Stimulated activated effector memory CD8-positive, alpha-beta T cell treated with anti-CD3 and anti-CD28 coated beads, Interleukin-12 subunit alpha, Interleukin-12 subunit beta, amount 100 ng/mL, for 72 hours (primary cell): Measurements from ENCODE around the gene DRGX.
A peak's percentile ranks its signal among the peaks of the same experiment; 100 is the strongest.

Experiments
- ATAC-seq: fragments of 150-1000 bp; cut with Tn5 transposase; 2 replicates; pipeline ENCODE4 v1.10.0; 2021
- DNase-seq, 2 donors: peaks; one replicate each; pipeline ENCODE4 v3.0.0; 2021 to 2022; ENCODE audit warnings: low spot score in 2 of 2
- H3K27ac Mint-ChIP-seq: one replicate; pipeline ENCODE4 v1.8.0; 2022; ENCODE audit warnings: mild to moderate bottlenecking, mixed read lengths
- H3K36me3 Mint-ChIP-seq: one replicate; pipeline ENCODE4 v1.8.0; 2022; ENCODE audit warnings: mild to moderate bottlenecking, mixed read lengths
- H3K4me1 Mint-ChIP-seq: one replicate; pipeline ENCODE4 v1.8.0; 2022; ENCODE audit warnings: mixed read lengths
- H3K4me3 Mint-ChIP-seq: one replicate; pipeline ENCODE4 v1.8.0; 2022; ENCODE audit warnings: mild to moderate bottlenecking, mixed read lengths
- H3K9me3 Mint-ChIP-seq: one replicate; pipeline ENCODE4 v1.8.0; 2022; ENCODE audit warnings: mixed read lengths

The DRGX gene

GRCh38 chr10:49362596-49363260, 33.2 kb downstream of the DRGX start:
- Mint-ChIP-seq H3K36me3 (no peaks in the 10 kb centered on the region), H3K4me1 (no peaks in the 10 kb centered on the region), H3K9me3 (no peaks in the 10 kb centered on the region), H3K4me3 (no peak overlapping the region), H3K27ac (no peak overlapping the region)
- peak; percentile 25 for ATAC-seq
- peak in 1 of 2 donors; percentile 18 for DNase-seq

GRCh38 chr10:49361735-49362568, 33.9 kb downstream of the DRGX start:
- DNase-seq (peak in 1 of 2 donors; percentile 37), ATAC-seq (no peak)
- no peak overlapping the region for H3K4me3 Mint-ChIP-seq
- peaks cover 1% of the 10 kb centered on the region for H3K4me1 Mint-ChIP-seq
- H3K36me3 Mint-ChIP-seq, result no peaks in the 10 kb centered on the region
- H3K27ac Mint-ChIP-seq, result no peak overlapping the region
- H3K9me3 Mint-ChIP-seq, result no peaks in the 10 kb centered on the region

- Mint-ChIP-seq H3K9me3 (no peaks in the 10 kb centered on the region), H3K27ac (no peak overlapping the region), H3K4me3 (no peak overlapping the region), H3K4me1 (peaks cover 5% of the 10 kb centered on the region), H3K36me3 (no peaks in the 10 kb centered on the region)
- ATAC-seq (no peak), DNase-seq (peak in 1 of 2 donors; percentile 18)
Measured at GRCh38 chr10:49361178-49361554, 34.7 kb downstream of the DRGX start.

GRCh38 chr10:49360271-49361177, 35.4 kb downstream of the DRGX start:
- Mint-ChIP-seq H3K4me3 (no peak overlapping the region), H3K4me1 (peaks cover 5% of the 10 kb centered on the region), H3K27ac (no peak overlapping the region), H3K9me3 (no peaks in the 10 kb centered on the region), H3K36me3 (no peaks in the 10 kb centered on the region)
- DNase-seq, result peak in 1 of 2 donors; percentile 36
- no peak for ATAC-seq

DNA sequence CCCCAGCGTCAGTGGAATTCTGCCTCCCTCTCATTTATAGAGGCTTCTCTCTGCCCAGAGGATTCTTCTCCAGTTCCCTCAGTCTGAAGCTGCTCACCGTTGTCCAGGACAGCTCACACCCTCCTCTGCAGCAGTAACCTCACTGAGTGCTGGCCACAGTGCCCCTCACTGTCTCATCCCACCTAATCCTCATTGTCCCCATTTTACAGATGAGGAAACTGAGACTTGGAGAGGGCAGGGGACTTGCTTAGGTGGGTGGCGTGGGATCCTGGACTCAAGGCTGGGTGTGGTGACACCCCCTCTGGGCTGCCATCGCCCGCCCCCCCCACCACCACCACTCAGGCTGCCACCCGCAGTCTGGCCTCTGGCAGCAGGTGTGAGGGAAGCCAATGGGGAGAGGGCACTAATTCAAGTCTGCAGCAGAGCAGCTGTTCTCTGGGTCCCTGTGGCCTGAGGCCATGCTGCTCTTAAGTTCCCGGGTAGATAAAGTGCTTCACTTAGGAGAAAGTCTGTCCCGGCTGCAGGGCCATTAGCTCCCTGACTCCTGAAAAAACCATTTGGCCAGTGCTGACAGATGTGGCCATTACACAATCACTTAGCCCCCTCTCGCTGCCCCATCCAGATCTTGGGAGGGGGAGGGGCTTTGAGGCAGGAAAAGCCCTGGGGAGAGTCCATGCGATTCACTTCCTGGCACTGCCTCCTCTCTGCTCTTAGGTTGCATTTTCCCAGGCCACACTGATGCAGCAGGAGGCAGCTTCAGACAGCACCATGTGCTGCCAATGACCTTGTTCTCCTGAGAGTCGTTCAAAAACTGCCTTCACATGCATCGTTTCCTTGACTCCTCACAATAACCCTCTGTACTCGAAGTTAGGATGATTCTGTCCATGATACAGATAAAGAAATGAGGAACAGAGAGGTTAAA, 36.3 kb downstream of the DRGX start:
- Mint-ChIP-seq H3K4me3 (no peak overlapping the region), H3K4me1 (peaks cover 5% of the 10 kb centered on the region), H3K36me3 (no peaks in the 10 kb centered on the region), H3K27ac (no peak overlapping the region), H3K9me3 (no peaks in the 10 kb centered on the region)
- DNase-seq (peak in 1 of 2 donors; percentile 30), ATAC-seq (no peak)

- no peak overlapping the region for H3K27ac Mint-ChIP-seq
- H3K4me3 Mint-ChIP-seq, result no peak overlapping the region
- DNase-seq (no peak), ATAC-seq (no peak)
- H3K4me1 Mint-ChIP-seq, result peaks cover 5% of the 10 kb centered on the region
- H3K36me3 Mint-ChIP-seq, result no peaks in the 10 kb centered on the region
- H3K9me3 Mint-ChIP-seq, result no peaks in the 10 kb centered on the region
Measured at GRCh38 chr10:49357910-49358309, 38.0 kb downstream of the DRGX start.

GRCh38 chr10:49356944-49357343, 38.9 kb downstream of the DRGX start:
- no peaks in the 10 kb centered on the region for H3K9me3 Mint-ChIP-seq
- DNase-seq, result peak in 1 of 2 donors; percentile 44
- no peak overlapping the region for H3K27ac Mint-ChIP-seq
- ATAC-seq, result peak; percentile 80
- peaks cover 5% of the 10 kb centered on the region for H3K4me1 Mint-ChIP-seq
- no peak overlapping the region for H3K4me3 Mint-ChIP-seq
- no peaks in the 10 kb centered on the region for H3K36me3 Mint-ChIP-seq

DNA sequence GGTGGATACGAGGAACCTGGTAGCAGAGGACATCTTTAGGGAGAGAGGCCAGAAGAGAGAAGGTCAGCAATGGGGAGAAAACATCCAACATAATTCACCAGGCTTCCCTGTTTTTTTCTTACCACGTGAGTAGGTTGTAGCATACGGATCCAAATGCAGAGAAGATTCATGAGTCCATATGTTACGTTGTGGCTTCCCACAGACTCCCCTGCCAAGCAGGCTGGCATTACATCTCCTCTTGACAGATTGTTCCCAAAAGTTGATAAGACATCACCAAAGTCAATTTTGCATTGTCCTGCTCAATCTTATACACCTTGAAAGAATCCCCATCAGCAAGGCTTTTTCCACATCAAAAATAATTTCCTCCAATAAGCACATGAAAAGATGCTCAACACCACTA, 39.7 kb downstream of the DRGX start:
- DNase-seq (peak in 1 of 2 donors; percentile 30), ATAC-seq (no peak)
- H3K27ac Mint-ChIP-seq, result no peak overlapping the region
- no peaks in the 10 kb centered on the region for H3K9me3 Mint-ChIP-seq
- peaks cover 5% of the 10 kb centered on the region for H3K4me1 Mint-ChIP-seq
- no peaks in the 10 kb centered on the region for H3K36me3 Mint-ChIP-seq
- no peak overlapping the region for H3K4me3 Mint-ChIP-seq

- H3K36me3 Mint-ChIP-seq, result no peaks in the 10 kb centered on the region
- H3K4me1 Mint-ChIP-seq, result peaks cover 5% of the 10 kb centered on the region
- DNase-seq (peak in 1 of 2 donors; percentile 18), ATAC-seq (no peak)
- H3K9me3 Mint-ChIP-seq, result peaks cover 3% of the 10 kb centered on the region
- H3K4me3 Mint-ChIP-seq, result no peak overlapping the region
- H3K27ac Mint-ChIP-seq, result no peak overlapping the region
Measured at GRCh38 chr10:49355221-49355620, 40.7 kb downstream of the DRGX start.

DNA sequence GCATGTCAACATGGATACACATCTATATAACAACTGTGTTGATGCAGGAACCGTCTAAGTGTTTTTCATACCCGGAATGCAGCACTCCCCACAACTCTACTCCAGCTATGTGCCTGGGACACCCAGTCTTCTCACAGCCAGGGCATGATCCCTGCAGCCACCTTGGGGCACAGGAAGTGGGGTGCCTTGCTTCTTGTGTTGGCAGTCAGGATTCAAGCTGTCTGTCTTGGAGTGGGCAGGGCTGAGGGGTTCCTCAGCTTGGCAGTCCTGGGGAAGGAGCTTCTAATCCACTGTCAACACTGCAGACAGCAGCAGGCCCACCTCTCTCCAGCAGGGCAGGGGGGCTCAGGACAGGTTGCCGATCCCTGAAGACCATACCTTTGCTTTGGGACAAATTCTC, 41.3 kb downstream of the DRGX start:
- peak in 1 of 2 donors; percentile 38 for DNase-seq
- no peak for ATAC-seq
- no peaks in the 10 kb centered on the region for H3K36me3 Mint-ChIP-seq
- H3K4me1 Mint-ChIP-seq, result peaks cover 5% of the 10 kb centered on the region
- peaks cover 5% of the 10 kb centered on the region for H3K9me3 Mint-ChIP-seq
- no peak overlapping the region for H3K4me3 Mint-ChIP-seq
- no peak overlapping the region for H3K27ac Mint-ChIP-seq

DNA sequence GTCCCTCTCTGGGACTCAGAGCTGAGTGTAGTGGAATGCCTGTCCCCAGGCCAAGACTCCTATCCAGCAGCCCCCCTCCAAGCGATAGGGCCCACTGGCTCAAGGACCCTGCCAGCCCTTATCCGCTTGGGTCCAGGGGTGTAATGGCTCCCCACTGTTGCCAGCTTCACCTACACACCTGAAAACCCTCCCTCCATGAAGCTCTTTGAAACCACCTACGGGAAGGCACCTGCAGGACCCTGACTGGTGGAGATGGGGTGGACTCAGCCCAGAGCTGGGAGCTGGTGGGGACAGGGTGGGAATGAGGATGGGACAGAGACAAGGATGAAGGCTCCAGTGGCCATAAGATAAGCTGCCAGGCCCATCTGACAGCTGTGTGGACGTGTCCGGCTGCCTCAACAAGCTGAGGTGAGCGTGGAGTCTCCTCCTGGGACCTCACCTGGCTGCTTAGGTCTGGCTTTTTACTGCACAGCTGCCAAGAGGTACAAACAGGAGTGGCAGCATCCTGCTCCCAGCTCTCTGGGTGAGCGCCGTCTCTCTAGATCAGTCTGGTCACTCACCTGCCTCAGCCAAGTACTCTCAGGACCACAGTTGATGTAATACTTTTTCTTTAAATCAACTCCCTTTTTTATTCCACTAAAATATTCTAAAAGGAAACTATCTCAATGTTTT, 41.9 kb downstream of the DRGX start:
- ATAC-seq (no peak), DNase-seq (peak in 1 of 2 donors; percentile 43)
- Mint-ChIP-seq H3K4me1 (peaks cover 5% of the 10 kb centered on the region), H3K36me3 (no peaks in the 10 kb centered on the region), H3K9me3 (peaks cover 8% of the 10 kb centered on the region), H3K4me3 (no peak overlapping the region), H3K27ac (no peak overlapping the region)

GRCh38 chr10:49353026-49353894, 42.6 kb downstream of the DRGX start:
- no peak for DNase-seq
- H3K27ac Mint-ChIP-seq, result no peak overlapping the region

DNA sequence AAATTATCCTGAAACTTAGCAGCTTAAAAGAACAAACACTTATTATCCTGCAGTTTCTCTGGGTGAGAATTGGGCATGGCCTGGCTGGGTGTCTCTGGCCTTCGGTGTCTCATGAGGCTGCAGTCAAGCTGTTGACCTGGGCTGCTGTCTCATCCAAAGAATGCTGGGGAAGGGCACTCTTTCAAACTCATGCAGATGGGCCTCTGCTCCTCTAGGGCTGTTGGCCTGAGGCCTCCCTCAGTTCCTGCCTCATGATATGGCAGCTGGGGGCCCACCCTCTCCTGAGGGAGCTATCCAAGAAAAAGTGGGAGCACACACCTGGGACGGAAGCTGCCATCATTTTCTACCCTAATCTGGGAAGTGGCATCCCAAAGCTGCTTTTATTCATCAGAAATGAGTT, 43.6 kb downstream of the DRGX start:
- ATAC-seq (no peak), DNase-seq (no peak)
- Mint-ChIP-seq H3K27ac (no peak overlapping the region), H3K4me3 (no peak overlapping the region), H3K4me1 (peaks cover 5% of the 10 kb centered on the region), H3K9me3 (peaks cover 9% of the 10 kb centered on the region), H3K36me3 (no peaks in the 10 kb centered on the region)

More at GRCh38 chr10:49353026-49353894, 42.6 kb downstream of the DRGX start:
- Mint-ChIP-seq H3K4me1 (peaks cover 5% of the 10 kb centered on the region), H3K4me3 (no peak overlapping the region), H3K36me3 (no peaks in the 10 kb centered on the region), H3K9me3 (peaks cover 9% of the 10 kb centered on the region)
- no peak for ATAC-seq
